K562 (cell line): ENCODE results near the gene ANKRD16. TPM values are rescaled to one million over a fixed set of nuclear protein-coding genes. Genes with fewer than 3 reads are reported as not detected.
A peak's percentile ranks its signal among the peaks of the same experiment; 100 is the strongest.

Experiments
- ATF4 ChIP-seq: fragments of 450-650 bp; formaldehyde crosslinking; IDR thresholded peaks from 2 replicates; pipeline ENCODE4 v1.4.0; 2022; ENCODE audit warnings: mild to moderate bottlenecking, moderate library complexity
- BCL6 ChIP-seq: fragments of 250-450 bp; sonication (Bioruptor Pico); IDR thresholded peaks from 2 replicates; pipeline ENCODE4 v1.4.0; 2020
- MGA ChIP-seq: fragments of 450-650 bp; IDR thresholded peaks from 2 replicates; pipeline ENCODE4 v1.6.1; 2016; ENCODE audit warnings: mild to moderate bottlenecking, moderate library complexity
- RREB1 ChIP-seq: fragments of 250-450 bp; sonication (Bioruptor Pico); IDR thresholded peaks from 2 replicates; pipeline ENCODE4 v1.4.0; 2020
- polyA plus RNA-seq, 8 experiments: library from polyadenylated mRNA; depleted of rRNA in 4 of 8; stranded (reverse) in 5 of 8; unstranded in 3 of 8; fragments of >200 nt; fragmentation: Nextera tagmentation in 2 of 8; fragmentation: Illumina TruSeq in 1 of 8; extraction: Ambion mirVana in 2 of 8; extraction: Trizol in 1 of 8; gene quantifications; 2 replicates each; pipeline versions ENCODE4 v1.2.1 to v1.2.3, GENCODE V29; 2011 to 2014; ENCODE audit warnings: inconsistent platforms in 1 of 8, missing spikeins in 1 of 8
- total RNA-seq, 7 experiments: library from RNA; depleted of rRNA in 6 of 7; stranded (reverse); fragments of >200 nt in 6 of 7; fragmentation: Illumina TruSeq in 2 of 7; extraction: Trizol in 2 of 7; gene quantifications; 2 replicates each; pipeline versions ENCODE4 v1.2.1 to v1.2.3, GENCODE V29; 2011 to 2021; ENCODE audit warnings: low replicate concordance in 1 of 7
- TF ChIP-seq, protein P1 (sequence below): fragments of 200-800 bp; sonication (Bioruptor generic); IDR thresholded peaks from 2 replicates; pipeline ENCODE4 v1.6.1; 2017; ENCODE audit warnings: missing genetic modification characterization, missing compliant biosample characterization

Gene ANKRD16
- total and polyA plus RNA-seq, 9 of the 15 experiments (the other 6 are each of a cell fraction or from before 2014, with no cell fraction given), result 1.5 to 16.0 (median 9.5) TPM

DNA sequence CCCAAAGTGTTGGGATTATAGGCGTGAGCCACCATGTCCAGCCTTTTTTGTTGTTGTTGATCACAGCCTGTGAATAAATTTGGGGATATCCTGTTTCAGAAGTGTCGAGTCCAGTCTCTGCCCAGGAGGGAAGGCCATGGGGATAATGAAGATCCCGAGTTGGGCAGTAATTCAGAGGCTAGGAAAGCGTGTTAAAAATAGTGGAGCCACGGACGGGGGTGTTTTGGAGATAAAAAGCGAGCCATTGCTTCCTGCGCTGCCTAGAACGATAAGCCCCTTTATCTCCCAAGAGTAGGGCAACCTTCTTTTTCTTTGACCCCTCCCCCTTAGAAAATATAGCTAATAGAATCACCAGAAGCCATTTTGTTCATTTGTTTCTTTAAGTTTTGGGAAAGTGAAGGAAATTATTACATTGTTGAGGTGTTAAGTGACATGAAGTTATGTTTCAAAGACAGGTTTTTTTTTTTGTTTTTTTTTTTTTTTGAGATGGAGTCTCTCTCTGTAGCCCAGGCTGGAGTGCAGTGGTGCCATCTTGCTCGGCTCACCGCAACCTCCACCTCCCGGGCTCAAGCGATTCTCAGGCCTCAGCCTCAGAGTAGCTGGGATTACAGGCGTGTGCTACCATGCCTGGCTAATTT, 44.3 kb upstream of the ANKRD16 start (continued):
- peak; percentile 71 for TF ChIP-seq MGA
- TF ChIP-seq, protein P1, sequence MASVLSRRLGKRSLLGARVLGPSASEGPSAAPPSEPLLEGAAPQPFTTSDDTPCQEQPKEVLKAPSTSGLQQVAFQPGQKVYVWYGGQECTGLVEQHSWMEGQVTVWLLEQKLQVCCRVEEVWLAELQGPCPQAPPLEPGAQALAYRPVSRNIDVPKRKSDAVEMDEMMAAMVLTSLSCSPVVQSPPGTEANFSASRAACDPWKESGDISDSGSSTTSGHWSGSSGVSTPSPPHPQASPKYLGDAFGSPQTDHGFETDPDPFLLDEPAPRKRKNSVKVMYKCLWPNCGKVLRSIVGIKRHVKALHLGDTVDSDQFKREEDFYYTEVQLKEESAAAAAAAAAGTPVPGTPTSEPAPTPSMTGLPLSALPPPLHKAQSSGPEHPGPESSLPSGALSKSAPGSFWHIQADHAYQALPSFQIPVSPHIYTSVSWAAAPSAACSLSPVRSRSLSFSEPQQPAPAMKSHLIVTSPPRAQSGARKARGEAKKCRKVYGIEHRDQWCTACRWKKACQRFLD (CRISPR knock-in tag), result peak; percentile 65; the same call in 1 of the 2 replicates
- peak; percentile 51 for TF ChIP-seq ATF4 (CRISPR knock-in tag)
- no peak for TF ChIP-seq RREB1 (CRISPR knock-in tag)
- no peak; the same call in 1 of the 2 replicates for TF ChIP-seq BCL6 (CRISPR knock-in tag)
